Stimulated activated CD8-positive, alpha-beta memory T cell treated with anti-CD3 and anti-CD28 coated beads, Interleukin-4, amount 100 ng/mL, for 48 hours (primary cell): Measurements from ENCODE around the gene BTC.
"Not testable (repeated sequence)": the region's sequence is repeated elsewhere in the genome, so short reads cannot be mapped to it uniquely, and the experiment has no call there.

Experiments
- DNase-seq: peaks from one replicate; pipeline ENCODE4 v3.0.0-alpha.2; 2020

BTC gene

GRCh38 chr4:74794382-74795010 is at the start of gene BTC:
Gene BTC (minus strand): TSS chr4:74794523. CDS start chr4:74794325, 198 bp downstream.
- no peak for DNase-seq

GRCh38 chr4:74840936-74841509 is 46.7 kb upstream of the BTC start:
- DNase-seq, result no peak

- no peak for DNase-seq
Observed at GRCh38 chr4:74838746-74839370, 44.5 kb upstream of the BTC start.

GRCh38 chr4:74830928-74831327 is 36.6 kb upstream of the BTC start:
- no peak for DNase-seq

- DNase-seq, result no peak
Observed at GRCh38 chr4:74823194-74823593, 28.9 kb upstream of the BTC start.

GRCh38 chr4:74822603-74823002 is 28.3 kb upstream of the BTC start:
- no peak for DNase-seq

GRCh38 chr4:74821541-74821940 is 27.2 kb upstream of the BTC start:
- no peak for DNase-seq

GRCh38 chr4:74814052-74814451 is 19.7 kb upstream of the BTC start:
- no peak for DNase-seq

GRCh38 chr4:74812056-74812455 is 17.7 kb upstream of the BTC start:
- DNase-seq, result not testable (repeated sequence)

GRCh38 chr4:74805601-74806000 is 11.3 kb upstream of the BTC start:
- DNase-seq, result no peak

GRCh38 chr4:74800310-74800709 is 6.0 kb upstream of the BTC start:
- DNase-seq, result no peak

GRCh38 chr4:74796631-74797030 is 2.3 kb upstream of the BTC start:
- no peak for DNase-seq

- no peak for DNase-seq
Observed at GRCh38 chr4:74793757-74794381, 454 bp downstream of the BTC start.

- no peak for DNase-seq
Observed at GRCh38 chr4:74790652-74791051, 3.7 kb downstream of the BTC start.

- DNase-seq, result no peak
Observed at GRCh38 chr4:74789518-74789917, 4.8 kb downstream of the BTC start.

GRCh38 chr4:74777531-74777930 is 16.8 kb downstream of the BTC start:
- no peak for DNase-seq

GRCh38 chr4:74772783-74773182 is 21.5 kb downstream of the BTC start:
- DNase-seq, result no peak

GRCh38 chr4:74772106-74772505 is 22.2 kb downstream of the BTC start:
- no peak for DNase-seq

GRCh38 chr4:74770226-74770910 is 24.0 kb downstream of the BTC start:
- no peak for DNase-seq

GRCh38 chr4:74768857-74769525 is 25.3 kb downstream of the BTC start:
- no peak for DNase-seq

- no peak for DNase-seq
Observed at GRCh38 chr4:74764119-74764518, 30.2 kb downstream of the BTC start.

GRCh38 chr4:74758551-74759145 is 35.7 kb downstream of the BTC start:
- DNase-seq, result no peak

- DNase-seq, result no peak
Observed at GRCh38 chr4:74757136-74757535, 37.2 kb downstream of the BTC start.
